Transverse colon (tissue), 4 donors: ENCODE measurements around the gene TPPP. TPM values are rescaled to one million over a fixed set of nuclear protein-coding genes. Genes with fewer than 3 reads are reported as not detected.
"Not testable (repeated sequence)": the region's sequence is repeated elsewhere in the genome, so short reads cannot be mapped to it uniquely, and the experiment has no call there.

ENCODE experiments used
- DNase-seq: peaks from one replicate; pipeline ENCODE4 v3.0.0-alpha.2; 2019
- H3K27ac ChIP-seq, 4 donors: fragments of 200-600 bp; sonication (generic); 2 replicates each; pipeline ENCODE4 v1.5.1; 2016 to 2018; ENCODE audit warnings: inconsistent platforms in 4 of 4
- H3K27me3 ChIP-seq: fragments of 200-600 bp; sonication (generic); 2 replicates; pipeline ENCODE4 v1.5.1; 2017; ENCODE audit warnings: inconsistent platforms
- H3K36me3 ChIP-seq, 4 donors: fragments of 200-600 bp; sonication (generic); 2 replicates each; pipeline ENCODE4 v1.5.1; 2017 to 2019; ENCODE audit warnings: inconsistent platforms in 4 of 4
- H3K4me1 ChIP-seq, 4 donors: fragments of 200-600 bp; sonication (generic); 2 replicates each; pipeline ENCODE4 v1.5.1; 2017 to 2020; ENCODE audit warnings: inconsistent platforms in 4 of 4
- H3K4me3 ChIP-seq, 4 donors: fragments of 200-600 bp; sonication (generic); 1 replicate in 1 of 4; 2 replicates in 3 of 4; pipeline versions ENCODE4 v1.5.1 to v1.6.1; 2017 to 2019; ENCODE audit warnings: inconsistent platforms in 4 of 4
- H3K9me3 ChIP-seq, 2 donors: fragments of 200-600 bp; sonication (generic); 2 replicates each; pipeline ENCODE4 v1.5.1; 2017 to 2019; ENCODE audit warnings: inconsistent platforms in 2 of 2
- EP300 ChIP-seq: sonication (generic); formaldehyde crosslinking; IDR thresholded peaks from one replicate; pipeline ENCODE4 v1.6.1; 2017; ENCODE audit warnings: antibody characterized with exemption, low read depth
- POLR2A ChIP-seq: fragments of 450-650 bp; IDR thresholded peaks from one replicate; pipeline ENCODE4 v1.6.1; 2016; ENCODE audit warnings: antibody characterized with exemption, mild to moderate bottlenecking, moderate library complexity
- POLR2AphosphoS5 ChIP-seq, 3 donors: sonication (generic); formaldehyde crosslinking; IDR thresholded peaks; one replicate each; pipeline ENCODE4 v1.6.1; 2016; ENCODE audit warnings: antibody characterized with exemption in 3 of 3
- WGBS, 2 donors: methylation state at CpG; one replicate each; pipeline ENCODE4 v1.1.5; 2018; ENCODE audit warnings: low coverage in 1 of 2; 5-methylcytosine and 5-hydroxymethylcytosine counted together
- in situ Hi-C, 4 donors: fragments of 200-750 bp; cut with MboI; loops; one replicate each; pipeline versions ENCODE4 v1.15.0 to v1.15.1; 2017; ENCODE audit warnings: low sequenced_read_pairs in 3 of 4, low pct_ligation_motif_present in 1 of 4, low pct_unique_long_range_greater_than_20kb in 1 of 4
- intact Hi-C: fragments of 100-400 bp; cut with DNase I; formaldehyde crosslinking; loops from one replicate; pipeline ENCODE4 v1.15.1; 2023; ENCODE audit warnings: low total_unique reads
- total RNA-seq, 4 donors: library from RNA; depleted of rRNA; stranded (reverse); fragments of >200 nt; gene quantifications; one replicate each; pipeline ENCODE4 v1.1.0, GENCODE V29; 2016
- TF ChIP-seq, protein P1 (sequence below), 5 experiments: fragments of 200-600 bp in 3 of 5; fragments of 450-650 bp in 2 of 5; sonication (generic) in 3 of 5; IDR thresholded peaks; 1 replicate in 2 of 5; 2 replicates in 3 of 5; pipeline ENCODE4 v1.5.1; 2016 to 2017; ENCODE audit warnings: antibody characterized with exemption in 5 of 5, inconsistent platforms in 3 of 5, mild to moderate bottlenecking in 2 of 5, moderate library complexity in 1 of 5

Gene TPPP
- total RNA-seq, 4 donors from 2014 or later, result 2.2 to 40.6 (median 4.1) TPM

GRCh38 chr5:683551-684481 is 9.3 kb downstream of the TPPP start:
- in situ Hi-C loops, result no loop called here
- Histone ChIP-seq H3K4me1 (no peaks in the 10 kb centered on the region), H3K27me3 (no peaks in the 10 kb centered on the region), H3K9me3 (no peaks in the 10 kb centered on the region), H3K27ac (no peak overlapping the region), H3K4me3 (no peak overlapping the region), H3K36me3 (no peaks in the 10 kb centered on the region)
- intact Hi-C loops, result no loop called here
- TF ChIP-seq POLR2A, result no peak
- TF ChIP-seq POLR2AphosphoS5 (IDR thresholded peaks at IDR 0.05), result no peak
- no peak for TF ChIP-seq EP300
- TF ChIP-seq, protein P1, sequence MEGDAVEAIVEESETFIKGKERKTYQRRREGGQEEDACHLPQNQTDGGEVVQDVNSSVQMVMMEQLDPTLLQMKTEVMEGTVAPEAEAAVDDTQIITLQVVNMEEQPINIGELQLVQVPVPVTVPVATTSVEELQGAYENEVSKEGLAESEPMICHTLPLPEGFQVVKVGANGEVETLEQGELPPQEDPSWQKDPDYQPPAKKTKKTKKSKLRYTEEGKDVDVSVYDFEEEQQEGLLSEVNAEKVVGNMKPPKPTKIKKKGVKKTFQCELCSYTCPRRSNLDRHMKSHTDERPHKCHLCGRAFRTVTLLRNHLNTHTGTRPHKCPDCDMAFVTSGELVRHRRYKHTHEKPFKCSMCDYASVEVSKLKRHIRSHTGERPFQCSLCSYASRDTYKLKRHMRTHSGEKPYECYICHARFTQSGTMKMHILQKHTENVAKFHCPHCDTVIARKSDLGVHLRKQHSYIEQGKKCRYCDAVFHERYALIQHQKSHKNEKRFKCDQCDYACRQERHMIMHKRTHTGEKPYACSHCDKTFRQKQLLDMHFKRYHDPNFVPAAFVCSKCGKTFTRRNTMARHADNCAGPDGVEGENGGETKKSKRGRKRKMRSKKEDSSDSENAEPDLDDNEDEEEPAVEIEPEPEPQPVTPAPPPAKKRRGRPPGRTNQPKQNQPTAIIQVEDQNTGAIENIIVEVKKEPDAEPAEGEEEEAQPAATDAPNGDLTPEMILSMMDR (IDR thresholded peaks at IDR 0.05), result no peak
- DNase-seq, result no peak
- 81% methylated on average over 26 of the region's 30 CpGs; no CpG with 5 or more reads in 1 of the 2 donors for WGBS, 2 donors

DNA sequence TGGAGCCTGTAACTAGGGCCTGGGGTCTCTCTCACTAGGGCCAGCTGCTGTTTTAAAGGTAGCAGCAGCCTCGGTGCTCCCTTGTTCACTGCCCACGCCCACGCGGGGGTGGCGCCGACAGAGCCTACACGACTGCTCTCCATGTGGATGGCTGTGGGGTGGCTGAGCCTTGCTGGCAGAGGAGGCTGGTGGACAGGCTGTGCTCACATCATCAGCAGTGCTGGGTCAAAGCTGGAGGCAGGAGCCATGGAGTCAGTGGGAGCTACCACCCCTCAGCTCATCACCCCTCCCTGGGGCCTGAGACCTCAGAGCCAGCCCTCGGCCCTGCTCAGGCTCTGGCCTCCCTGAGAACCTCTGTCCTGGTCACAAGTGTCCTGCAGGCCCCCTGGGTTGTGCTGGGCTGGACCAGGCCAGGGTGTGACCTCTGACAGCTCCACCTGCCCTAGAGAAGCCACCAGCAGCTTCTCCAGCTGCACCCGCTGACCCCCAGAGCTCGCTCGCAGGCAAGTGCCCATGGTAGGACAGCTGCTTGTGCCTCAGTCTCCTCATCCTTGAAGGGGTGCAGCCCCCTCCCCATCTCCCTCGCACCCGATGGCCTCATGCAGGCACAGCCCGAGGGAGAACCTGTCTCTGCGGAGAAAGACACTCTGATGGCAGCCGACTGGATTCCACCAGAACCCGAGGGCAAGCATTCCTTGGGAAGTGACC is 10.3 kb downstream of the TPPP start:
- DNase-seq, result not testable (repeated sequence)

GRCh38 chr5:682216-682615 is 10.9 kb downstream of the TPPP start:
- H3K9me3 ChIP-seq, H3K4me3 ChIP-seq, DNase-seq, intact Hi-C loops, H3K4me1 ChIP-seq, H3K27ac ChIP-seq, in situ Hi-C loops, H3K27me3 ChIP-seq, H3K36me3 ChIP-seq: not testable (repeated sequence)
- WGBS, 2 donors, result 100% methylated on average over 3 of the region's 3 CpGs; no CpG with 5 or more reads in 1 of the 2 donors

More for the DNA sequence above, 10.3 kb downstream of the TPPP start:
- intact Hi-C loops, H3K4me1 ChIP-seq, H3K27me3 ChIP-seq, H3K9me3 ChIP-seq, H3K36me3 ChIP-seq, H3K4me3 ChIP-seq, in situ Hi-C loops, H3K27ac ChIP-seq: not testable (repeated sequence)
- 85% methylated on average over 17 of the region's 17 CpGs; no CpG with 5 or more reads in 1 of the 2 donors for WGBS, 2 donors

GRCh38 chr5:681317-682191 is 11.6 kb downstream of the TPPP start:
- WGBS, 2 donors, result 86% methylated on average over 17 of the region's 17 CpGs; no CpG with 5 or more reads in 1 of the 2 donors
- H3K4me1 ChIP-seq, H3K4me3 ChIP-seq, H3K36me3 ChIP-seq, H3K9me3 ChIP-seq, in situ Hi-C loops, DNase-seq, intact Hi-C loops, H3K27me3 ChIP-seq, H3K27ac ChIP-seq: not testable (repeated sequence)

DNA sequence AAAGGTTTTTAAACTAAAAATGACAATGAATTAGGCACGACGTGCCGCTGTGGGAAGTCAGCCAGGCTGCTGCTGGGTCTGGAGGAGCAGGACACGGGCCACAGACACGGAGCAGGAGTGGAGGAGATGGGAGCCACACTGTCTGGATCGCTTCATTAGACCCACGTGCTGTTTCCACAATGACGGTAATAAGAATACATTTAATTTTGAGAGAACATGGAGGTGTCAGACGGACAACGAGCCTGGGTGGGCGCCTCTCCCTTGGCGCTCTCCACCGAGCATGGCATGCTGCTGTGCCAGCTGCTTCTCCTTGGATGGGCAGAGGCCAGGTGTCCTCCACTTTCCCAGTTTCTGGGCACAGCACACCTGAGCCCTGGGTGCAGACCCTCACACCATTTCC is 12.3 kb downstream of the TPPP start:
- DNase-seq, H3K4me1 ChIP-seq, H3K4me3 ChIP-seq, intact Hi-C loops, H3K27me3 ChIP-seq, in situ Hi-C loops, H3K27ac ChIP-seq, H3K9me3 ChIP-seq, H3K36me3 ChIP-seq: not testable (repeated sequence)
- WGBS, 2 donors, result 87 to 90% methylated on average over 6 to 13 of the region's 13 CpGs

- H3K36me3 ChIP-seq, H3K4me1 ChIP-seq, H3K9me3 ChIP-seq, H3K4me3 ChIP-seq, intact Hi-C loops, DNase-seq, in situ Hi-C loops, H3K27ac ChIP-seq, H3K27me3 ChIP-seq: not testable (repeated sequence)
- 77% methylated on average over 4 of the region's 32 CpGs; no CpG with 5 or more reads in 1 of the 2 donors for whole genome bisulfite sequencing, 2 donors
These were observed 12.9 kb downstream of the TPPP start for GRCh38 chr5:680118-680795.

DNA sequence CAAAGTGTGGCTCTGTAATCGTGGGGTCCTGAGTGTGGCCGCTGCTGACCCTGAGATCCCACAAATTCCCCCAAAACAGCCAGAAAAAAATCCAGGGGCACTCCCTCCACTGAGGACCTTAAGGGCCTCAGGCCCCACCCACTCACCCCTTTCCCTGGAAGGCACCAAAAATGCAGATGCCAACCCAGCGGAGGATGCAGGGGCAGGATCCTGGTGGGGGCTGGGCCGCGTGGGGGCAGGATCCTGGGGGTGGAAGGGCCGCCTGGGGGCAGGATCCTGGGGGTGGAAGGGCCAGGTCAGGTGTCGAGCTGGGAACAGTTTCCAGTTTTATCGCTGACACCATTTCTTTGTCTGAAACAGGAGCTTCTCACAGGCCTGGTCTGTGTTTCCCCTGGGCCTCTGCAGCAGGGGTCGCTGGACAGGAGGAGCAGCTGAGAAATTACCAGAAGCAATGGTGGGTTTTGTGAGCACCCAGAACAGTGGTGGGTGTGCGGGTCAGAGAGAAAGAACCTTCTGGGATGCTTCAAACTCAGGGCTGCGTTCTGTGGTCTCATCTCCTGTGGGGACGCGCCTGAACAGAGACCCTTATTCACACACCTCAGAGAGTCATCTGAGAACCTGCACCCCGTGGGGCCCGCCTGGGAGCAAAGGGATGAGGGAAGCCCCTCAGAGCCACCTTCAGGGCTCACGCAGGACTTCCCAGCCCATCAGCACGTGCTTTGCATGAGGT is 13.8 kb downstream of the TPPP start:
- in situ Hi-C loops, H3K4me3 ChIP-seq, DNase-seq, intact Hi-C loops, H3K27ac ChIP-seq, H3K27me3 ChIP-seq, H3K4me1 ChIP-seq, H3K36me3 ChIP-seq, H3K9me3 ChIP-seq: not testable (repeated sequence)
- 81% methylated on average over 13 of the region's 17 CpGs; no CpG with 5 or more reads in 1 of the 2 donors for WGBS, 2 donors

- in situ Hi-C loops, result not testable (repeated sequence)
- WGBS, 2 donors, result 87% methylated on average over 9 of the region's 16 CpGs; no CpG with 5 or more reads in 1 of the 2 donors
These were observed 14.6 kb downstream of the TPPP start for GRCh38 chr5:678521-678920.

More at GRCh38 chr5:678521-678920, 14.6 kb downstream of the TPPP start:
- H3K27me3 ChIP-seq, intact Hi-C loops, DNase-seq, H3K27ac ChIP-seq, H3K9me3 ChIP-seq, H3K4me3 ChIP-seq, H3K36me3 ChIP-seq: not testable (repeated sequence)
- peaks cover 10 to 13% (median 11%) of the 10 kb centered on the region in 4 donors for H3K4me1 ChIP-seq
